A549 (cell line): ENCODE data around the gene PPP1R18.

ENCODE experiments used
- KDM1A ChIP-seq: fragments of 200-600 bp; sonication (generic); IDR thresholded peaks from 2 replicates; pipeline ENCODE4 v1.6.1; 2016; ENCODE audit warnings: low read depth, mild to moderate bottlenecking
- MYC ChIP-seq: IDR thresholded peaks from 2 replicates; pipeline ENCODE4 v1.6.1; 2012; ENCODE audit warnings: mild to moderate bottlenecking, inconsistent platforms, low read length, improper control_type of control experiment, borderline replicate concordance
- TF ChIP-seq, protein P1 (sequence below): fragments of >200 bp; sonication (Bioruptor Twin); formaldehyde crosslinking; IDR thresholded peaks from 3 replicates; pipeline ENCODE4 v1.5.1; 2016

DNA sequence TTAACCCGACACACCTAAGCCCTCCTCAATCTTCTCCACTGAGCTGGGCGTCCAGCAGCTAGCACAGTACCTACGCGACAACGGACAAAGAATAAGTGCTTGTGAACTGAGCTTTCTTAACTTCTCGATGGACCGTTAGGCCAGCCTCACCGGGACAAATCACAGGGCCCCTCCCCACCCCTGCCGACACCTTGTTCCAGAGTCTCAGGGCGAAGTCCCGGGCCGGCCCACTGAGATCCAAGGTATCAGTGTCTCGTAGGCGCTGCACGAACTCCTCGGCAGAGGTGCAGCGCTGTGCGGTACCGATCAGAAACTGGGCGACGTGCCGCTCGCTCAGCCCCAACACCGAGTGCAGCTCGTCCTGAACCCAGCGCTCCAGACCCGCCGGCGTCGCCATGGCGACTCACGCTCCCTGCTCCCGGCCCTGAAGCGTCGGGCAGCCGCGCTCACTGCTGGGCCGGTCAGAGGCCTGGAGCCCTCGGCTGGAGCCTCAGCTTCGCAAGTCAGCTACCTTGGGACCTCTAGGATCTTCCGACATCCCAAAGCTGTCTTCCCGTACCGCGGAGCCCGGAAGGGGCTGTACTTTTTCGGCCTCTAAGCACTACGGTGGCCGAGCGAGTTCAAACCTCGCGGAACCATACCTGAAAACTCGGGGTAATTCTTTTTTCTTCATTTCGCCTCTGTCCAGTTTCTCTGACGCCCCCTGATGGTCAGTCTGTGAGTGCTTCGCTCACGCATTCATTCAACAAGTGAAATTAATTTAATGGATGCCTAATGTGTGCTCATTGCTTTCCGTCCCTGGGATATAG is 13.8 kb downstream of the PPP1R18 start, which contains the start of gene DHX16:
- TF ChIP-seq, protein P1, sequence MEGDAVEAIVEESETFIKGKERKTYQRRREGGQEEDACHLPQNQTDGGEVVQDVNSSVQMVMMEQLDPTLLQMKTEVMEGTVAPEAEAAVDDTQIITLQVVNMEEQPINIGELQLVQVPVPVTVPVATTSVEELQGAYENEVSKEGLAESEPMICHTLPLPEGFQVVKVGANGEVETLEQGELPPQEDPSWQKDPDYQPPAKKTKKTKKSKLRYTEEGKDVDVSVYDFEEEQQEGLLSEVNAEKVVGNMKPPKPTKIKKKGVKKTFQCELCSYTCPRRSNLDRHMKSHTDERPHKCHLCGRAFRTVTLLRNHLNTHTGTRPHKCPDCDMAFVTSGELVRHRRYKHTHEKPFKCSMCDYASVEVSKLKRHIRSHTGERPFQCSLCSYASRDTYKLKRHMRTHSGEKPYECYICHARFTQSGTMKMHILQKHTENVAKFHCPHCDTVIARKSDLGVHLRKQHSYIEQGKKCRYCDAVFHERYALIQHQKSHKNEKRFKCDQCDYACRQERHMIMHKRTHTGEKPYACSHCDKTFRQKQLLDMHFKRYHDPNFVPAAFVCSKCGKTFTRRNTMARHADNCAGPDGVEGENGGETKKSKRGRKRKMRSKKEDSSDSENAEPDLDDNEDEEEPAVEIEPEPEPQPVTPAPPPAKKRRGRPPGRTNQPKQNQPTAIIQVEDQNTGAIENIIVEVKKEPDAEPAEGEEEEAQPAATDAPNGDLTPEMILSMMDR = peak; percentile 74
- no peak for TF ChIP-seq MYC
- no peak for TF ChIP-seq KDM1A
